Right kidney (tissue), 1 donor: ENCODE data around the gene DGKH.

Source experiments
- DNase-seq: peaks from one replicate; pipeline ENCODE4 v3.0.0-alpha.2; 2016

The DGKH gene

GRCh38 chr13:42039946-42040729 lies 8.3 kb upstream of the DGKH start:
- DNase-seq, result peak; percentile 93

GRCh38 chr13:42040730-42041010 lies 7.8 kb upstream of the DGKH start:
- no peak for DNase-seq

GRCh38 chr13:42041011-42041683 lies 7.3 kb upstream of the DGKH start:
- DNase-seq, result peak; percentile 85

- peak; percentile 80 for DNase-seq
These were observed 6.8 kb upstream of the DGKH start for GRCh38 chr13:42041684-42042035.

- no peak for DNase-seq
These were observed 4.8 kb upstream of the DGKH start for GRCh38 chr13:42043676-42044075.

- no peak for DNase-seq
These were observed 2.0 kb upstream of the DGKH start for GRCh38 chr13:42046448-42046847.

GRCh38 chr13:42047561-42048341 lies 697 bp upstream of the DGKH start:
- DNase-seq, result peak; percentile 80

GRCh38 chr13:42048684-42049453 lies 421 bp downstream of the DGKH start:
- DNase-seq, result peak; percentile 94

- no peak for DNase-seq
These were observed 986 bp downstream of the DGKH start for GRCh38 chr13:42049454-42049813.

- DNase-seq, result no peak
These were observed 6.5 kb downstream of the DGKH start for GRCh38 chr13:42054798-42055499.

GRCh38 chr13:42055500-42056085 lies 7.1 kb downstream of the DGKH start:
- DNase-seq, result no peak

- no peak for DNase-seq
These were observed 7.7 kb downstream of the DGKH start for GRCh38 chr13:42056146-42056545.

GRCh38 chr13:42056583-42056982 lies 8.1 kb downstream of the DGKH start:
- DNase-seq, result no peak

- DNase-seq, result no peak
These were observed 9.6 kb downstream of the DGKH start for GRCh38 chr13:42057918-42058530.

GRCh38 chr13:42061943-42062342 lies 13.5 kb downstream of the DGKH start:
- DNase-seq, result no peak

- DNase-seq, result no peak
These were observed 14.7 kb downstream of the DGKH start for GRCh38 chr13:42063105-42063504.

GRCh38 chr13:42064259-42064658 lies 15.8 kb downstream of the DGKH start:
- DNase-seq, result no peak

- DNase-seq, result no peak
These were observed 16.5 kb downstream of the DGKH start for GRCh38 chr13:42064966-42065365.

- DNase-seq, result no peak
These were observed 17.0 kb downstream of the DGKH start for GRCh38 chr13:42065414-42065813.

- DNase-seq, result no peak
These were observed 18.1 kb downstream of the DGKH start for GRCh38 chr13:42066542-42066941.

- no peak for DNase-seq
These were observed 20.4 kb downstream of the DGKH start for GRCh38 chr13:42068886-42069285.
